Ureter (tissue), 1 donor: ENCODE results near the gene SORL1-AS1.

Experiments used
- DNase-seq: peaks from one replicate; pipeline ENCODE4 v3.0.0-alpha.2; 2020; ENCODE audit warnings: low spot score
- donor health status: DM: yes; HTN: yes; CAD: no.

SORL1-AS1 gene

DNA sequence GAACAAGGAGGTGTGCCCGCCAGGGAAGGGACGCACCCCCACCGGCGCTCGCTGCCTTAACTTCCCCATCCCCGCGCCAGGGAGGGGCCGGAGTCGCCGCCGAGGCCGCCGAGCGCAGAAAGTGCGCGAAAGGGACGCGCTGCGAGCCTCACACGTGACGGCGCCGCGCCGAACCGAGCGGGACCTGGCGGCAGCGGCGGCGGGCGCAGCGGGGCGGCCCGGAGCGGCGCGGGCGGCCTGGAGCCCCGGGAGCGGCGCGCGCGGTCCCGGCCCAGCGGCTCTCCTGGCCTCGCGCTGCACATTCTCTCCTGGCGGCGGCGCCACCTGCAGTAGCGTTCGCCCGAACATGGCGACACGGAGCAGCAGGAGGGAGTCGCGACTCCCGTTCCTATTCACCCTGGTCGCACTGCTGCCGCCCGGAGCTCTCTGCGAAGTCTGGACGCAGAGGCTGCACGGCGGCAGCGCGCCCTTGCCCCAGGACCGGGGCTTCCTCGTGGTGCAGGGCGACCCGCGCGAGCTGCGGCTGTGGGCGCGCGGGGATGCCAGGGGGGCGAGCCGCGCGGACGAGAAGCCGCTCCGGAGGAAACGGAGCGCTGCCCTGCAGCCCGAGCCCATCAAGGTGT, 670 bp downstream of the SORL1-AS1 start, which contains the start of gene SORL1:
SORL1 (plus strand) TSS at position 329 of the 623 bp plus-strand sequence; CDS start at position 347, 18 bp downstream.
- peak; percentile 79 for DNase-seq

- peak; percentile 57 for DNase-seq
These were observed 1.4 kb downstream of the SORL1-AS1 start for GRCh38 chr11:121451178-121451985.

- no peak for DNase-seq
These were observed 2.4 kb downstream of the SORL1-AS1 start for GRCh38 chr11:121450401-121450800.

GRCh38 chr11:121449626-121450025, 3.1 kb downstream of the SORL1-AS1 start:
- DNase-seq = no peak

GRCh38 chr11:121449123-121449522, 3.6 kb downstream of the SORL1-AS1 start:
- no peak for DNase-seq

- no peak for DNase-seq
These were observed 4.3 kb downstream of the SORL1-AS1 start for GRCh38 chr11:121448431-121448941.

DNA sequence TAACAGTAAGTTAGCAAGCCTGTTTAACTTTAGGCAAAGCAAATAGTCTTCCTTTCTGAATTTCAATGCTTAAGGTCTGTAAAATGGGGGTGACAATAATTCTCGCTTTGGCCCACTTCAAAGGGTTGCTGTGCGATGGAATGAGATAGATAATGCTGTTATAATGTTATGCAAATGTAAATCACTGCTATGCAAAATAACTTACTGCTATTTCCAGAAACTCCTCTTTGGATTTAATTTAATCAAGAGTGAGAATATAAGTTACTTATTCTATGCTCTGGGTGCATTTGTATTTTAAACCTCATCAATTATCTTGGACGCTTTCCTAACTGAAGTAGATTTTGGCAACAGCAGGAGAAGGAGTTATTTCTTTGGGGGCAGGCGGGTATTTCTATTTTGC, 4.8 kb downstream of the SORL1-AS1 start:
- DNase-seq = no peak

GRCh38 chr11:121446752-121447156, 6.0 kb downstream of the SORL1-AS1 start:
- no peak for DNase-seq

GRCh38 chr11:121445071-121445768, 7.5 kb downstream of the SORL1-AS1 start:
- DNase-seq = no peak

DNA sequence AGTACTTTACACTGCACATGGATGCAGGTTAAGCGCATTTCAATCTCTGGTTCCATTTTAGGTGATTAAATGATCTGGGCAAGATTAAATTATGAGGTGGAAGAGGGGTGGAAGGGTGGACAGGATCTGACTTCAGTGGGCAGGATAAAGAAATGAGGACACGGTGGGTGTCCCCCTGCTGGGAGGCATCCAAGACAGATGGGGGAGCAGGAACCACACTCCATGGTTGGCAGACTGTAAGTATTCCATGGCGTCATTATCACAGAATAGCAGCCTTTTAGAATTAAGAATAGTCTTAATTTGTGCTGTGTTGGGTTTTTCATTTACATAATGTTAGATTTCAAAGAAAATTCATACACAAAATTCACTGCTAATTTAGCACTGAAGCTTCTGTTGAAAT, 8.2 kb downstream of the SORL1-AS1 start:
- DNase-seq = no peak

DNA sequence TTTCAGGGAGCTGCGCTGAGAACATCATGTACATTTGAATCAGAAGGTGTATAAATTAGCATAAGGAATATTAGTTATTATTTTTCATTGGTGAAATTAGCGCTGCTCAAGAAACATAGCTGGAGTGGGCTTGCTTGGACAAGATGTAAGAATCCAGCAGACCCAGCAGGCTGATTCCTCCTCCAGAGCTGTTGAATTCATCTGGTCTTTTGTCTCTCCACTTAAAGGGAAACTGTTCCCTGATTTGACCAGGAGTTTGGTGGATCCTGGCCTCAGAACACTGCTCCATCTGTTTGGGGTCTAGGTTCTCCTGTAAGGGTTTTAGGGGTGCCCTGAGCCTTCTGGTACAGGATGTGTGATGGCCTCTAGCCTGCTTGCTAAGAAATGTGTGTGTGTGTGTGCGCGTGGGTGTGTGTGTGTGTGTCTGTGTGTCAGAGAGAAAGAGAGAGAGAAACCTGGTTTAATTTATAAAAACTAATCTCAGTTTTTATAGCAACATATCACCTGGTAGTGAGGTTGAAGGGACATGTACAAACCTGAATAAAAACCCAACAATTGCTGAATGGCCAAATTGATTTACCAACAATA, 9.0 kb downstream of the SORL1-AS1 start:
- no peak for DNase-seq

DNA sequence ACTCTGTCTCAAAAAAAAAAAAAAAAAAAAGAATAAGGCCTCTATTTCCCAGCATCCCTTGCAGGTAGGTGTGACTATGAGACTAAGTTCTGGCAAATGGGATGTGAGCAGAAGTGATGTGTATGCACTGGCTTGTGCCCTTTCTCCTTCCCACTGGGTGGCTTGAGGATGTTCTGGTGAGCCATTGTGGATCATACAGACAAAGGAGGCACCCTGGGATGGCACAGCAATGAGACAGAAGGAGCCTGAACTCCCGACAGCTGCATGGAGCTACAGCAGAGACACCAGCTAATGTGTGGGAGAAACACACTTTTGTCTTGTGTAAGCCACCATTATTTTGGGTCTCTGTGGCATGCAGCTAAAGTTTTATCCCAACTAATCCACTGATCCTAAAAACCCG, 11.2 kb downstream of the SORL1-AS1 start:
- no peak for DNase-seq

GRCh38 chr11:121439759-121440158, 13.0 kb downstream of the SORL1-AS1 start:
- DNase-seq = no peak

GRCh38 chr11:121439337-121439736, 13.4 kb downstream of the SORL1-AS1 start:
- DNase-seq = no peak

DNA sequence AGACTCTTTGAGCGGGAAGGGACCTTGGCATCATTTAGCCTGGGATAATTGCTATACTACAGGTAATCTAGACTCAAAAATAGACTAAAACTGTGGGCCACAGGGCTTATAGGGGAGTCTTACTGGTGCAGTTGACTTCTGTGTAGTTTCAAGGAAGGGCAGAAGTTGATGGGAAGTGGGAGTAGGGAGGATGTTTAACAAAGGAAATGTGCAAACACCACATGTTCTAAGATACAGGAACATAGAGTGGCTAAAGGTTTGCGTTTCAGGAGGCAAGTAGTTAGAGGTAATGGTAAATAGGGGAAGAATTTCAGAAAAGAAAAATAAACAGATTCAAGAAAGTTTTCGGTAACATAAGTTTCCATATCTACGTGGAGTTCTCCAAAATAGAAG, 15.1 kb downstream of the SORL1-AS1 start:
- no peak for DNase-seq

- DNase-seq = no peak
These were observed 15.6 kb downstream of the SORL1-AS1 start for GRCh38 chr11:121437018-121437685.

- no peak for DNase-seq
These were observed 16.9 kb downstream of the SORL1-AS1 start for GRCh38 chr11:121435551-121436511.

DNA sequence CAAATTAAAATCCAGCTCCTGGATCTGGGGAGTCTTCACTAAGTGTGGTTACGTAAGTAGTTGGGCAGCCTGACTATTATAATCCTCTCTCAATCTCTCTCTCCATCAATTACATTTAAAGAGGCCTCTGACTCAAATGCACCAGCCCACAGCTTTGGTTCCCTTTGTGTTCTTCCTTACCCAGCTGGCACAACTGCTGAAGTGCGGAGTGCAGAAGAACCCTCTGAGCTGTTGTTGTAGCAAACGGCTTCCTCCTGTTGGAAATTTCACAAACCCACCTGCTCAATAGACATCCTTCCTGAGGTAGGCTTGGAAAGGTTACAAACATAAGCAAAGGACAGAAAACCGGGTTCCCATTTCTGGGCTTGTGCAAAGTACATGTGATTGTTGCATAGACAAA, 17.6 kb downstream of the SORL1-AS1 start:
- DNase-seq = no peak

DNA sequence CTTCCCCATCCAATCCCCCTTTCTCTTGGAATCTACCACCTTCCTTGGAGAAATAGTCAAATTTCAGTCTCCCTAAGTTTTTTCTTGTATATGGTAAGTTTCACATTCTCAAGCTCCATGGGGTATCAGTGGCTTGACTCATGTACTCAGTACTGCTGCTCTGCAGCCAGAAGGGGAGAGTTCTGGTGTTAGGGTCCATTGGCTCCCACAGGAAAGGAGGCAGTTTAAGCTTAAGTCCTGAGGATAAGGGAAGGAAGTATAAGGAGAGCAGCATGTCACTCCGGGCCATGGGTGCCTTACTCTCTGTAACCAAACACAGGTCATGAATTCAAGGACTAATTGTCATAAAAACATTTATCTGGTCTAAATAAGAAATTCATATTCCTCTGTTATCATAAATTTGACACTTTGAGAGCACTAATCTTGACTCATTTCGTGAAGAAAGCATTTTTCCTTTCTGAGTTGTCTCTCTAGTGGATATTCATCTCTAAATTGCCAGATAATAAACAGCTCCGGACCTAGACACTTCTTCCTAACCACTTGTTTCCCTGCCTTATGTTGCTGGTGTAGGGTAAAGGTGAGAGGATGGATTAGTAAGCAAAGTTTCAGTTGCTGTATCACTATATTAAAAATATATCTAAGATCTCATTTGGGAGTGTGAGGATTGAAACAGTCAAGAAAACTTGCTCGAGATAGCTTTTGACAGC, 20.8 kb downstream of the SORL1-AS1 start:
- DNase-seq = no peak

DNA sequence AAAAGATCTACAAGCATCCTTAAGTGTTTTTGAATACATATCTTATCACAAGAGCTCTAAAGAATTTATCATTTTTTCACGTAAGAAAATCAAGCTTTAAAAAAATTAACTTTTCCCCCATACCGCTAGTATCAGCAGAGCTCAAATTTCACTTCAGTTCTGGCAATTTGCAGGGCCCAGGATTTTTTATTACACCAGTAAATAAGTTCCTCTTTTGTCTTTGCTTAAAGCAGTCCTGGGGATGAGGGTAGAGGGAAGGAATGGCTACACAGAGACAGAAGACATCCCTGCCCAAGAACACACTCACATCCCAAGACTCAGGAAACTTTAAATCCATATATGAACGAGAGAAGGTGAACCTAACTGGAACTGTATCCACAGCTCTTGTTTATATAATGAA, 23.2 kb downstream of the SORL1-AS1 start:
- no peak for DNase-seq
